Peyer's patch (tissue), 4 donors: ENCODE data around the gene MISP. TPM values are rescaled to one million over a fixed set of nuclear protein-coding genes. Genes with fewer than 3 reads are reported as not detected.

Experiments used
- DNase-seq, 3 donors: peaks; one replicate each; pipeline ENCODE4 v3.0.0-alpha.2; 2017 to 2019
- H3K27ac ChIP-seq, 4 donors: fragments of 200-600 bp; sonication (generic); one replicate each; pipeline ENCODE4 v1.5.1; 2016 to 2019
- H3K27me3 ChIP-seq, 2 donors: fragments of 200-600 bp; sonication (generic); one replicate each; pipeline ENCODE4 v1.5.1; 2019
- H3K36me3 ChIP-seq, 3 donors: fragments of 200-600 bp; sonication (generic); one replicate each; pipeline ENCODE4 v1.5.1; 2016 to 2019
- H3K4me1 ChIP-seq, 4 donors: fragments of 200-600 bp; sonication (generic); one replicate each; pipeline ENCODE4 v1.5.1; 2016 to 2019
- H3K4me3 ChIP-seq, 4 donors: fragments of 200-600 bp; sonication (generic); 1 replicate in 3 of 4; 2 replicates in 1 of 4; pipeline ENCODE4 v1.5.1; 2016 to 2019; ENCODE audit warnings: mild to moderate bottlenecking in 1 of 4
- H3K9me3 ChIP-seq, 4 donors: fragments of 200-600 bp; sonication (generic); one replicate each; pipeline ENCODE4 v1.5.1; 2016 to 2019; ENCODE audit warnings: mild to moderate bottlenecking in 1 of 4
- CTCF ChIP-seq, 6 experiments: fragments of 450-650 bp in 4 of 6; fragments of 200-600 bp in 2 of 6; sonication (generic) in 1 of 6; IDR thresholded peaks; one replicate each; pipeline ENCODE4 v1.5.1; 2017 to 2019; ENCODE audit warnings: antibody characterized with exemption in 6 of 6, mild to moderate bottlenecking in 3 of 6, moderate library complexity in 1 of 6
- POLR2A ChIP-seq, 2 donors: fragments of 450-650 bp; IDR thresholded peaks; one replicate each; pipeline ENCODE4 v1.5.1; 2017; ENCODE audit warnings: antibody characterized with exemption in 2 of 2, mild to moderate bottlenecking in 2 of 2, moderate library complexity in 2 of 2
- total RNA-seq, 4 donors: library from RNA; depleted of rRNA; stranded (reverse); fragments of >200 nt; gene quantifications; one replicate each; pipeline ENCODE4 v1.1.0, GENCODE V29; 2016

The MISP gene
- total RNA-seq, 4 donors from 2014 or later = 116 to 828 (median 637) TPM

DNA sequence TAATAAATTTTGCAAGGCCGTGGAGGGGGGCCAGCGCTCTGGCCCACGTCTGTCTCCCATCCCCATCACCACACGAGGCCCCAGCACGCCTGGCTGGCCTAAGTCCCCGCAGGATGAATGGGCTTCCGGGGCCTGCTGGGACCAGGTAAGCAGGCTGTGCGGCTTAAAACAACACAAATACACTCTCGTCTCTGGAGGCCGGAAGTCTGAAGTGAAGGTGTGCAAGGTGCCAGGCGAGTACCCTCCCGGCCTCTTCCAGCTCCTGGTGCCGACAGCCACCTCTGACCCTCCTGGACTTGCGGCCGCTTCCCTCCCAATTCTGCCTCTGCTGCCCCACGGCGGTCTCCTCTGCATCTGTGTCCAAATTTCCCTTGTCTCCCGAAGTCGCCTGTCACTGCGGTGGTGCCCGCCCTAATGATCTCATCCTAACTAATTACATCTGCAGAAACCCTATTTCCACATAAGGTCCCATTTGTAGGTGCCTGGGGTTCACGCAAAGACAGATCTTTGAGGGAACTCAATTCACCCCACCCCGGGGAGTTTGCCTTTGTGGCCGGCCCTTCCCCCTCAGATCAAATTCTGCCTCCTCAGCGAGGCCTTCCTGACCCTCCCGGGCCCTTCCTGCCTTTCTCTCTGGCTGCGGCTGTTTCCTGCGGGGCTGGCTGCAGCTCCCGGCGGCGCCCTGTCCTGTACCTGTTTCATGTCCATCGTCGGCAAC lies 38.2 kb downstream of the MISP start:
- Histone ChIP-seq H3K27ac (peak overlapping the region in 2 of 4 donors; percentile 59 to 65), H3K9me3 (no peaks in the 10 kb centered on the region), H3K36me3 (no peaks in the 10 kb centered on the region), H3K4me1 (peaks cover 0 to 10% (median 0%) of the 10 kb centered on the region in 4 donors), H3K27me3 (no peaks in the 10 kb centered on the region), H3K4me3 (no peak overlapping the region)
- DNase-seq = no peak
- no peak for TF ChIP-seq CTCF (IDR thresholded peaks at IDR 0.05)
- no peak for TF ChIP-seq POLR2A (IDR thresholded peaks at IDR 0.05)

DNA sequence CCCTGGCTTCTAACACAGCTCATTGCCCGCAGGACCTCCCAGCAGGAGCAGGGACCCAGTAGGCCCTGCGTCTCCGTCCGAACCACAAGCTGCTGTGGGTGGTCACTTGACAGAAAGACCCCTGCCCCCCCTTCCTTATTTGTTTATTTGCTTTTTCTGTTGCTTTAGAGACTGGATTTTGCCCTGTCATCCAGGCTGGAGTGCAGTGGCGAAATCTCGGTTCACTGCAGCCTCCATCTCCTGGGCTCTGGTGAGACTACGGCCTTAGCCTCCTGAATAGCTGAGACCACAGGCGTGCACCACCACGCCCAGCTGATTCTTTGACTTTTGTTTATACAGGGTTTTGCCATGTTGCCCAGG lies 38.8 kb downstream of the MISP start:
- Histone ChIP-seq H3K27me3 (no peaks in the 10 kb centered on the region), H3K27ac (peak overlapping the region in 2 of 4 donors; percentile 59 to 65), H3K4me3 (no peak overlapping the region), H3K9me3 (no peaks in the 10 kb centered on the region), H3K36me3 (no peaks in the 10 kb centered on the region), H3K4me1 (peaks cover 0 to 10% (median 0%) of the 10 kb centered on the region in 4 donors)
- DNase-seq = no peak
- no peak for TF ChIP-seq CTCF (IDR thresholded peaks at IDR 0.05)

DNA sequence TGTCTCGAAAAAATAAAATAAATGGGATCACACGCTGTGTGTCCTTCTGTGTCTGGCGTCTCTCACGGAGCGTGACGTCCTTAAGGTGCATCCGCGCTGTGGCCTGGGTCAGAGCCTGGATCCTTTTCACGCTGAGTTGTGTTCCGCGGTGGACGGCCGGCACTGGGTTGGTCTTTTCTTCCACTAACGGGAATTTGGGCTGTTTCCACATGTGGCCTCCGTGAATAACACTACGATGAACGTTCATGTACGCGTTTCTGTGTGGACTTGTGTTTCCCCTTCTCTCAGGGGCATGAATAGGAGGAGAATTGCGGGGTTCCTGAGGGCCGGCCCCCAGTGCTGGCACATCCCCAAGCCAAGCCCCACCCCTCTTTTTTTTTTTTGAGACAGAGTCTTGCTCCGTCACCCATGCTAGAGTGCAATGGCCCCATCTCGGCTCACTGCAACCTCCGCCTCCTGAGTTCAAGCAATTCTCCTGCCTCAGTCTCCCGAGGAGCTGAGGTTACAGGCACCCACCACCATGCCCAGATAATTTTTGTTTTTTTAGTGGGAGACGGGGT lies 40.2 kb downstream of the MISP start:
- Histone ChIP-seq H3K36me3 (no peaks in the 10 kb centered on the region), H3K27me3 (no peaks in the 10 kb centered on the region), H3K27ac (no peak overlapping the region), H3K9me3 (no peaks in the 10 kb centered on the region), H3K4me1 (peaks cover 0 to 16% (median under 1%) of the 10 kb centered on the region in 4 donors), H3K4me3 (no peak overlapping the region)
- DNase-seq = no peak
- TF ChIP-seq POLR2A (IDR thresholded peaks at IDR 0.05) (no peak), CTCF (IDR thresholded peaks at IDR 0.05) (no peak)

GRCh38 chr19:791567-792305 lies 40.8 kb downstream of the MISP start:
- Histone ChIP-seq H3K4me1 (peaks cover 0 to 21% (median 5%) of the 10 kb centered on the region in 4 donors), H3K36me3 (no peaks in the 10 kb centered on the region), H3K27me3 (no peaks in the 10 kb centered on the region), H3K9me3 (no peaks in the 10 kb centered on the region), H3K27ac (peak overlapping the region in 2 of 4 donors; percentile 6 to 14), H3K4me3 (no peak overlapping the region)
- DNase-seq = no peak
- TF ChIP-seq POLR2A (IDR thresholded peaks at IDR 0.05) (no peak), CTCF (IDR thresholded peaks at IDR 0.05) (no peak)

GRCh38 chr19:792306-792885 lies 41.5 kb downstream of the MISP start:
- H3K4me1 ChIP-seq = peaks cover 0 to 21% (median 5%) of the 10 kb centered on the region in 4 donors
- no peaks in the 10 kb centered on the region for H3K36me3 ChIP-seq
- no peaks in the 10 kb centered on the region for H3K27me3 ChIP-seq
- peak overlapping the region in 2 of 4 donors; percentile 6 to 14 for H3K27ac ChIP-seq
- no peak for DNase-seq
- H3K4me3 ChIP-seq = no peak overlapping the region
- no peak for TF ChIP-seq POLR2A (IDR thresholded peaks at IDR 0.05)
- no peak for TF ChIP-seq CTCF (IDR thresholded peaks at IDR 0.05)
- peaks cover 0 to under 1% (median 0%) of the 10 kb centered on the region in 4 donors for H3K9me3 ChIP-seq
